OCI-LY3 (cell line): ENCODE data around the gene PMM1.
"Not testable (repeated sequence)": the region's sequence is repeated elsewhere in the genome, so short reads cannot be mapped to it uniquely, and the experiment has no call there.

Source experiments
- H2AFZ ChIP-seq: fragments of 200-600, 300-600 bp; shearing (Covaris generic); 2 replicates; pipeline ENCODE4 v1.6.0; 2014; ENCODE audit warnings: antibody characterized with exemption, low read depth, low read length
- H3K27ac ChIP-seq: fragments of 200-600, 300-600 bp; sonication (generic); 2 replicates; pipeline ENCODE4 v1.5.1; 2014; ENCODE audit warnings: mild to moderate bottlenecking, low read length, moderate library complexity, mixed read lengths
- H3K27me3 ChIP-seq: fragments of 200-600, 300-600 bp; sonication (generic); 2 replicates; pipeline ENCODE4 v1.6.1; 2014; ENCODE audit warnings: low read depth, low read length, mixed read lengths
- H3K36me3 ChIP-seq: fragments of 200-600, 300-600 bp; sonication (generic); replicated peaks from 2 replicates; pipeline ENCODE3; 2014; ENCODE audit warnings: low read depth, low read length, mixed read lengths
- H3K4me1 ChIP-seq: fragments of 300-600, 200-600 bp; sonication (generic); 2 replicates; pipeline ENCODE4 v1.6.1; 2014; ENCODE audit warnings: low read length, mixed read lengths
- H3K4me2 ChIP-seq: fragments of 200-600, 300-600 bp; sonication (generic); 2 replicates; pipeline ENCODE4 v1.6.1; 2014; ENCODE audit warnings: low read length, mixed read lengths
- H3K4me3 ChIP-seq: fragments of 300-600, 200-600 bp; sonication (generic); 2 replicates; pipeline ENCODE4 v1.5.1; 2014; ENCODE audit warnings: antibody characterized with exemption, mild to moderate bottlenecking, low read length, moderate library complexity
- H3K79me2 ChIP-seq: fragments of 300-600, 200-600 bp; shearing (Covaris generic); 2 replicates; pipeline ENCODE4 v1.6.1; 2014; ENCODE audit warnings: mild to moderate bottlenecking, low read length, mixed read lengths
- H3K9ac ChIP-seq: fragments of 300-600, 200-600 bp; shearing (Covaris generic); 2 replicates; pipeline ENCODE4 v1.6.0; 2014; ENCODE audit warnings: mild to moderate bottlenecking, low read length, moderate library complexity
- H3K9me3 ChIP-seq: fragments of 200-600, 300-600 bp; shearing (Covaris generic); 2 replicates; pipeline ENCODE4 v1.6.1; 2014; ENCODE audit warnings: low read length, mixed read lengths; ENCODE audit not compliant: insufficient read depth
- H4K20me1 ChIP-seq: fragments of 200-600, 300-600 bp; sonication (generic); 2 replicates; pipeline ENCODE4 v1.6.1; 2016; ENCODE audit warnings: low read length, mixed read lengths; ENCODE audit not compliant: insufficient read depth
- CTCF ChIP-seq: fragments of 200-600, 300-600 bp; sonication (generic); IDR thresholded peaks from 2 replicates; pipeline ENCODE4 v1.5.1; 2014; ENCODE audit warnings: antibody characterized with exemption, low read length, low read depth
- EZH2phosphoT487 ChIP-seq: fragments of 200-600 bp; shearing (Covaris generic); IDR thresholded peaks from 2 replicates; pipeline ENCODE4 v1.6.1; 2018; ENCODE audit warnings: antibody characterized with exemption, mixed run types, low read depth

PMM1 gene

DNA sequence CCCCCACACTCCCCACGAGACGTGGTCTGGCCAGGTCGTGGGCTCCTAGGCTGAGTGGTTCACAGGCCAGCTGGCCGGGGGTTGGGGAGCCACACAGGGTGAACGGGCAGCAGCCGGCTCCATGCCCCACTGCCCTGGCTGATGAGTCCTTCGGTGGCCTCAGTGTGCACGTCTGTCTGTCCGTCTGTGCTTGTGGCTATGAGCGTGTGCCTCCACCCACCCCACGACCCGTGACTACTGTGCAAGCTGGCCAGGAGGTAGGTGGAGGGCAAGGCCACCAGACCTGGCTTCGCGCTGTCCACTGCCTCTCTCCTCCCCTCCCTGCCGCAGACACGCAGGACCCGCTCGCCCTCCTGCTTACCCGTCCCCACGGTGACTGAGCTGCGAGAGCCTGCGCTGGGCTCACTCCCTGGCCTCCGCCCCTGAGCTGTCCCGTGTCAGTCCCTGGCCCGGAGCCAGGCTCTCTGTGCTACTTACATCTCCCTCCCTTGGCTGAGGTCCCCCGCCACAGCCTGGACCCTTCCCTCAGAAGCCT is 14.7 kb downstream of the PMM1 start:
- Histone ChIP-seq H3K4me3 (no peak overlapping the region), H3K4me2 (no peak overlapping the region), H2AFZ (no peak overlapping the region), H3K27me3 (no peaks in the 10 kb centered on the region), H3K4me1 (no peaks in the 10 kb centered on the region), H3K9me3 (no peaks in the 10 kb centered on the region), H4K20me1 (no peaks in the 10 kb centered on the region), H3K79me2 (no peaks in the 10 kb centered on the region), H3K36me3 (no peaks in the 10 kb centered on the region), H3K9ac (no peak overlapping the region), H3K27ac (no peak overlapping the region)
- TF ChIP-seq EZH2phosphoT487 (no peak), CTCF (no peak)

DNA sequence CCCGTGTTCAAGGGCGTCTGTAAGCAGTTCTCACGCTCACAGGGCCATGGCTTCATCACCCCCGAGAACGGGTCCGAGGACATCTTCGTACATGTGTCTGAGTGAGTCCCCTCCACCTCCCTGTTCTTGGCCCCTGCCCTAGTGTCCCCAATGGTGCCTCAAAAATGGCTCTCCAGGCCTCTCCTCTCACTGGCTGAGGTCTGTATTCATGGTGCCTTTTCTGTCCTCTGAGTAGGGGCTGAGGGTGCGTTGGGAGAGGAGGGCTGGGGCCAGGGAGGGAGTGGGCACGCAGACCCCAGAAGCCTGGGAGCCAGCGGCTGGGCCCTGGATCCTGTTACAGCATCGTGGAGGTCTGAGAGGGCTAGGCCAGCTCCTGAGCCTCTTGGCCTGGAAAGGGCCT is 16.0 kb downstream of the PMM1 start:
- H3K4me1 ChIP-seq = no peaks in the 10 kb centered on the region
- H3K4me3 ChIP-seq = no peak overlapping the region
- H3K27me3 ChIP-seq = no peaks in the 10 kb centered on the region
- H3K79me2 ChIP-seq = no peaks in the 10 kb centered on the region
- H3K36me3 ChIP-seq = no peaks in the 10 kb centered on the region
- H2AFZ ChIP-seq = no peak overlapping the region
- no peak overlapping the region for H3K9ac ChIP-seq
- no peak overlapping the region for H3K4me2 ChIP-seq
- H3K9me3 ChIP-seq = no peaks in the 10 kb centered on the region
- no peak for TF ChIP-seq EZH2phosphoT487
- no peak for TF ChIP-seq CTCF
- no peaks in the 10 kb centered on the region for H4K20me1 ChIP-seq
- H3K27ac ChIP-seq = no peak overlapping the region

DNA sequence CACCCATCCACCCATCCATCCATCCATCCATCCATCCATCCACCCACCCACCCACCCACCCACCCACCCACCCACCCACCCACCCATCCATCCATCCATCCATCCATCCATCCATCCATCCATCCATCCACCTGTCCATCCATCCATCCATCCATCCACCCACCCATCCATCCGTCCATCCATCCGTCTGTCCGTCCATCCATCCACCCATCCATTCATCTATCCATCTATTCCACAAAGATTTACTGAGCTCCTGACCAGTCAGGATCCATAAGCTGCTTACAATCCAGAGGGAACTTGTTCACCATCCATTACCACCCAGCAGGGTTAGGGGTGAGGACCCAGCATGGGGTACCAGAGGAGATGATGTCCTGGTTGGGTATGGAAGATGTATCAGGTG is 17.3 kb downstream of the PMM1 start:
- H3K36me3 ChIP-seq, H3K27ac ChIP-seq, H3K27me3 ChIP-seq, H3K4me3 ChIP-seq, H3K4me2 ChIP-seq, H3K9ac ChIP-seq, H4K20me1 ChIP-seq, H3K4me1 ChIP-seq, H3K9me3 ChIP-seq, H2AFZ ChIP-seq, H3K79me2 ChIP-seq: not testable (repeated sequence)

GRCh38 chr22:41571786-41572185 is 17.9 kb downstream of the PMM1 start:
- Histone ChIP-seq H3K27me3 (no peaks in the 10 kb centered on the region), H3K9me3 (no peaks in the 10 kb centered on the region), H2AFZ (no peak overlapping the region), H3K27ac (no peak overlapping the region), H3K36me3 (no peaks in the 10 kb centered on the region), H3K9ac (no peak overlapping the region), H4K20me1 (no peaks in the 10 kb centered on the region), H3K79me2 (no peaks in the 10 kb centered on the region), H3K4me2 (no peak overlapping the region), H3K4me3 (no peak overlapping the region), H3K4me1 (no peaks in the 10 kb centered on the region)
- TF ChIP-seq EZH2phosphoT487 (no peak), CTCF (no peak)

DNA sequence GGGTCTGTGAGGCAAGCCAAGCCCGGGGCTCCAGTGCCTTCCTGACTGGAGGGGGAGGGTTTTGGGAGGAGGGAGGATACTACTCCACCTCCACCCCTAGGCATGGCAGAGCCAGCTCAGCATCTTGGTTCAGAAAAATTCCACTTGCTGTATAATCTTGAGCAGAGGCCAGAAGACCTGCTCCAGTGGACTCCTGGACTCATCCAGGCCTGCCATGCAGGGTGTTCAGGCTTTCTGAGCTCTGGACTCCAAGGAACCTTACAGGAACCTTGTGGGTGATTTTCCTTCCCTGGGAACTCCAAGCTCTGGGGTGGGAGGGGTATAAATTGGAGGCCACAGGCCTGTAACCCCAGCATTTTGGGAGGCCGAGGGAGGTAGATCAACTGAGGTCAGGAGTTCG is 19.4 kb downstream of the PMM1 start:
- Histone ChIP-seq H3K79me2 (no peaks in the 10 kb centered on the region), H3K9me3 (no peaks in the 10 kb centered on the region), H3K9ac (no peak overlapping the region), H4K20me1 (no peaks in the 10 kb centered on the region), H2AFZ (no peak overlapping the region), H3K4me1 (no peaks in the 10 kb centered on the region), H3K27ac (no peak overlapping the region), H3K4me2 (no peak overlapping the region), H3K27me3 (no peaks in the 10 kb centered on the region), H3K36me3 (no peaks in the 10 kb centered on the region), H3K4me3 (no peak overlapping the region)
- TF ChIP-seq EZH2phosphoT487 = no peak
- no peak for TF ChIP-seq CTCF
